K562 (cell line): ENCODE measurements around the gene CSE1L. TPM values are rescaled to one million over a fixed set of nuclear protein-coding genes. Genes with fewer than 3 reads are reported as not detected.

Source experiments
- ARID1B ChIP-seq: fragments of 450-650 bp; IDR thresholded peaks from 2 replicates; pipeline ENCODE4 v1.6.1; 2016; ENCODE audit warnings: antibody characterized with exemption, mild to moderate bottlenecking, inconsistent platforms
- FOSL1 ChIP-seq: fragments of 200-800 bp; sonication (Bioruptor generic); conservative IDR thresholded peaks from 2 replicates; pipeline ENCODE4 v1.6.1; 2016; ENCODE audit warnings: missing genetic modification characterization, missing compliant biosample characterization
- KLF6 ChIP-seq: fragments of 250-450 bp; sonication (Bioruptor Pico); IDR thresholded peaks from 2 replicates; pipeline ENCODE4 v1.4.0; 2020; ENCODE audit warnings: mild to moderate bottlenecking, moderate library complexity, borderline replicate concordance
- L3MBTL2 ChIP-seq: fragments of 450-650 bp; IDR thresholded peaks from 2 replicates; pipeline ENCODE4 v1.6.1; 2016; ENCODE audit warnings: mild to moderate bottlenecking, moderate library complexity
- NFE2 ChIP-seq: IDR thresholded peaks from 2 replicates; pipeline ENCODE4 v1.6.1; 2014; ENCODE audit warnings: antibody characterized with exemption, low read depth
- PML ChIP-seq: IDR thresholded peaks from 2 replicates; pipeline ENCODE4 v1.6.1; 2012; ENCODE audit warnings: low read length, inconsistent platforms
- SMAD4 ChIP-seq: fragments of 250-450 bp; sonication (Bioruptor Pico); conservative IDR thresholded peaks from 2 replicates; pipeline ENCODE4 v1.8.0; 2021; ENCODE audit warnings: inconsistent platforms, mild to moderate bottlenecking, moderate library complexity
- SMARCA5 ChIP-seq: fragments of 450-650 bp; IDR thresholded peaks from 2 replicates; pipeline ENCODE4 v1.6.1; 2016
- TFAM ChIP-seq: fragments of 250-450 bp; sonication (Bioruptor Pico); conservative IDR thresholded peaks from 2 replicates; pipeline ENCODE4 v1.5.0; 2021; ENCODE audit warnings: mild to moderate bottlenecking, moderate library complexity
- XRCC4 ChIP-seq: IDR thresholded peaks from one replicate; pipeline ENCODE4 v1.6.1; 2011; ENCODE audit not compliant: insufficient read depth, insufficient read length; ENCODE audit errors: extremely low read depth
- ZNF175 ChIP-seq: fragments of 200-800 bp; sonication (Bioruptor generic); IDR thresholded peaks from 2 replicates; pipeline ENCODE4 v1.6.1; 2016; ENCODE audit warnings: low read depth, mild to moderate bottlenecking, missing genetic modification characterization, missing compliant biosample characterization
- ZNF699 ChIP-seq: fragments of 250-450 bp; sonication (Bioruptor Pico); IDR thresholded peaks from 2 replicates; pipeline ENCODE4 v1.8.0; 2021; ENCODE audit warnings: mild to moderate bottlenecking, moderate library complexity; ENCODE audit not compliant: insufficient replicate concordance
- polyA plus RNA-seq, 8 experiments: library from polyadenylated mRNA; depleted of rRNA in 4 of 8; stranded (reverse) in 5 of 8; unstranded in 3 of 8; fragments of >200 nt; fragmentation: Nextera tagmentation in 2 of 8; fragmentation: Illumina TruSeq in 1 of 8; extraction: Ambion mirVana in 2 of 8; extraction: Trizol in 1 of 8; gene quantifications; 2 replicates each; pipeline versions ENCODE4 v1.2.1 to v1.2.3, GENCODE V29; 2011 to 2014; ENCODE audit warnings: inconsistent platforms in 1 of 8, missing spikeins in 1 of 8
- total RNA-seq, 7 experiments: library from RNA; depleted of rRNA in 6 of 7; stranded (reverse); fragments of >200 nt in 6 of 7; fragmentation: Illumina TruSeq in 2 of 7; extraction: Trizol in 2 of 7; gene quantifications; 2 replicates each; pipeline versions ENCODE4 v1.2.1 to v1.2.3, GENCODE V29; 2011 to 2021; ENCODE audit warnings: low replicate concordance in 1 of 7
- TF ChIP-seq, protein P1 (sequence below), 2 experiments: fragments of 450-650 bp; formaldehyde crosslinking in 1 of 2; IDR thresholded peaks; 2 replicates each; pipeline versions ENCODE4 v1.4.0 to v1.6.1; 2014 to 2020; ENCODE audit warnings: mild to moderate bottlenecking in 2 of 2, borderline replicate concordance in 1 of 2, low read depth in 1 of 2
- TF ChIP-seq, protein P2 (sequence below): fragments of 450-650 bp; formaldehyde crosslinking; IDR thresholded peaks from 2 replicates; pipeline ENCODE4 v1.4.0; 2020; ENCODE audit warnings: mild to moderate bottlenecking, moderate library complexity
- TF ChIP-seq, protein P3 (sequence below): fragments of 450-650 bp; formaldehyde crosslinking; IDR thresholded peaks from 2 replicates; pipeline ENCODE4 v1.4.0; 2022; ENCODE audit warnings: missing genetic modification characterization

The CSE1L gene
- total and polyA plus RNA-seq, 9 of the 15 experiments (the other 6 are each of a cell fraction or from before 2014, with no cell fraction given) = 138 to 280 (median 209) TPM

DNA sequence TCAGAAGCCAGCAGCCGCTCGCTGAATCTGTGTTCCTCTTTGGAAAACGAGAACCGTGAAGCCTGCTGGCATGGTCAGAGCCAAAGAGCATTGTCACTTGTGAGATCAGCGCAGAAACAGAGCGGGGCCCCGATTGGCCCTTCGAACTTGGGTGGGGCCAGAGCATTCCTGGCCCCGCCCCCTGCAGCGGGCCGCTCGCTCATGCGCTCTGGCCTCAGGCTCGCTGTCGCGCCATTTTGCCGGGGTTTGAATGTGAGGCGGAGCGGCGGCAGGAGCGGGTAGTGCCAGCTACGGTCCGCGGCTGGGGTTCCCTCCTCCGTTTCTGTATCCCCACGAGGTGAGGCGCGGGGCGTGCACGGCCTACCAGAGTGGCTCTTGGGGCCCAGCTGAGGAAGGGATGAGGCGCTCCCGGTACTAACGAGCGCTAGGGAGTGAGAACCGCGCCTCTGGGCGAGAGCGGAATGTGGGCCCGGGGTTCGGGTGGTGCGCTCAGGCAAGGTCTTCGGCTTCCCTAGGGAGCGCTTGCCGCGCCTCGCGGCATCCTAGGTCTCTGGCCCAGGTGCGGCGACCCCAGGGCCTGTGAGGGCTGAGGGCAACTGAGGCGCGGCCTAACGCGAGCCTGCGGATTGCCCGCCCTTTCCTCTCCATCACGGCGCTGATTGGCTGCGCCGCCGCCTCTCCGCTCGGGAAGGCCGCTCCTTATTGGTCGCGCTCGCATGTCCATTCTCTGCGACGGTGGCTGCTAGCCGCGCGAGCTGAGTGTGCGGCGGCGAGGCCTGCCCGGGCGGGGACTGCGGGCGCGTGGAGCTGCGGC lies at the start of gene CSE1L (continued):
- TF ChIP-seq, protein P1, sequence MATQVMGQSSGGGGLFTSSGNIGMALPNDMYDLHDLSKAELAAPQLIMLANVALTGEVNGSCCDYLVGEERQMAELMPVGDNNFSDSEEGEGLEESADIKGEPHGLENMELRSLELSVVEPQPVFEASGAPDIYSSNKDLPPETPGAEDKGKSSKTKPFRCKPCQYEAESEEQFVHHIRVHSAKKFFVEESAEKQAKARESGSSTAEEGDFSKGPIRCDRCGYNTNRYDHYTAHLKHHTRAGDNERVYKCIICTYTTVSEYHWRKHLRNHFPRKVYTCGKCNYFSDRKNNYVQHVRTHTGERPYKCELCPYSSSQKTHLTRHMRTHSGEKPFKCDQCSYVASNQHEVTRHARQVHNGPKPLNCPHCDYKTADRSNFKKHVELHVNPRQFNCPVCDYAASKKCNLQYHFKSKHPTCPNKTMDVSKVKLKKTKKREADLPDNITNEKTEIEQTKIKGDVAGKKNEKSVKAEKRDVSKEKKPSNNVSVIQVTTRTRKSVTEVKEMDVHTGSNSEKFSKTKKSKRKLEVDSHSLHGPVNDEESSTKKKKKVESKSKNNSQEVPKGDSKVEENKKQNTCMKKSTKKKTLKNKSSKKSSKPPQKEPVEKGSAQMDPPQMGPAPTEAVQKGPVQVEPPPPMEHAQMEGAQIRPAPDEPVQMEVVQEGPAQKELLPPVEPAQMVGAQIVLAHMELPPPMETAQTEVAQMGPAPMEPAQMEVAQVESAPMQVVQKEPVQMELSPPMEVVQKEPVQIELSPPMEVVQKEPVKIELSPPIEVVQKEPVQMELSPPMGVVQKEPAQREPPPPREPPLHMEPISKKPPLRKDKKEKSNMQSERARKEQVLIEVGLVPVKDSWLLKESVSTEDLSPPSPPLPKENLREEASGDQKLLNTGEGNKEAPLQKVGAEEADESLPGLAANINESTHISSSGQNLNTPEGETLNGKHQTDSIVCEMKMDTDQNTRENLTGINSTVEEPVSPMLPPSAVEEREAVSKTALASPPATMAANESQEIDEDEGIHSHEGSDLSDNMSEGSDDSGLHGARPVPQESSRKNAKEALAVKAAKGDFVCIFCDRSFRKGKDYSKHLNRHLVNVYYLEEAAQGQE (IDR thresholded peaks at IDR 0.05; ENCODE audit: borderline replicate concordance) = 0 out of 2 replicates have a peak, but pooled peaks have one; percentile 11
- TF ChIP-seq, protein P1 (CRISPR knock-in tag; IDR thresholded peaks at IDR 0.05; ENCODE audit: low read depth) = peak; percentile 69
- TF ChIP-seq PML (peak; percentile 83), L3MBTL2 (peak; percentile 93), SMARCA5 (no peak), NFE2 (peak; percentile 58), SMAD4 (CRISPR knock-in tag) (no peak), ZNF175 (CRISPR knock-in tag) (no peak), TFAM (CRISPR knock-in tag) (no peak), KLF6 (CRISPR knock-in tag) (no peak), ZNF699 (CRISPR knock-in tag) (no peak), XRCC4 (no peak), FOSL1 (tag) (no peak; the same call in 1 of the 2 replicates), ARID1B (no peak)
- TF ChIP-seq, protein P2, sequence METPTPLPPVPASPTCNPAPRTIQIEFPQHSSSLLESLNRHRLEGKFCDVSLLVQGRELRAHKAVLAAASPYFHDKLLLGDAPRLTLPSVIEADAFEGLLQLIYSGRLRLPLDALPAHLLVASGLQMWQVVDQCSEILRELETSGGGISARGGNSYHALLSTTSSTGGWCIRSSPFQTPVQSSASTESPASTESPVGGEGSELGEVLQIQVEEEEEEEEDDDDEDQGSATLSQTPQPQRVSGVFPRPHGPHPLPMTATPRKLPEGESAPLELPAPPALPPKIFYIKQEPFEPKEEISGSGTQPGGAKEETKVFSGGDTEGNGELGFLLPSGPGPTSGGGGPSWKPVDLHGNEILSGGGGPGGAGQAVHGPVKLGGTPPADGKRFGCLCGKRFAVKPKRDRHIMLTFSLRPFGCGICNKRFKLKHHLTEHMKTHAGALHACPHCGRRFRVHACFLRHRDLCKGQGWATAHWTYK = peak; percentile 46; the same call in 1 of the 2 replicates
- TF ChIP-seq, protein P3, sequence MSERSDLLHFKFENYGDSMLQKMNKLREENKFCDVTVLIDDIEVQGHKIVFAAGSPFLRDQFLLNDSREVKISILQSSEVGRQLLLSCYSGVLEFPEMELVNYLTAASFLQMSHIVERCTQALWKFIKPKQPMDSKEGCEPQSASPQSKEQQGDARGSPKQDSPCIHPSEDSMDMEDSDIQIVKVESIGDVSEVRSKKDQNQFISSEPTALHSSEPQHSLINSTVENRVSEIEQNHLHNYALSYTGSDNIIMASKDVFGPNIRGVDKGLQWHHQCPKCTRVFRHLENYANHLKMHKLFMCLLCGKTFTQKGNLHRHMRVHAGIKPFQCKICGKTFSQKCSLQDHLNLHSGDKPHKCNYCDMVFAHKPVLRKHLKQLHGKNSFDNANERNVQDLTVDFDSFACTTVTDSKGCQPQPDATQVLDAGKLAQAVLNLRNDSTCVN (CRISPR knock-in tag) = no peak
